Activated CD8-positive, alpha-beta memory T cell treated with anti-CD3 and anti-CD28 coated beads for 1 hour (primary cell): ENCODE measurements around the gene CALHM2.
"Not testable (repeated sequence)": the region's sequence is repeated elsewhere in the genome, so short reads cannot be mapped to it uniquely, and the experiment has no call there.

Experiments
- DNase-seq, 2 donors: peaks; one replicate each; pipeline ENCODE4 v3.0.0-alpha.2; 2020; ENCODE audit warnings: low read depth in 1 of 2; ENCODE audit errors: extremely low read depth in 1 of 2

CALHM2 gene

GRCh38 chr10:103451831-103452505, at the start of gene CALHM2:
CALHM2 (minus strand) TSS chr10:103452370; CDS start chr10:103449941, 2,429 bp downstream.
- DNase-seq, result peak in 1 of 2 donors; percentile 49

- DNase-seq, result no peak
These were observed 49.0 kb upstream of the CALHM2 start for GRCh38 chr10:103501186-103501585.

- no peak for DNase-seq
These were observed 48.3 kb upstream of the CALHM2 start for GRCh38 chr10:103500481-103500880.

- DNase-seq, result no peak
These were observed 47.7 kb upstream of the CALHM2 start for GRCh38 chr10:103499881-103500280.

- DNase-seq, result no peak
These were observed 46.9 kb upstream of the CALHM2 start for GRCh38 chr10:103498936-103499638.

- DNase-seq, result no peak
These were observed 45.2 kb upstream of the CALHM2 start for GRCh38 chr10:103497161-103497915.

GRCh38 chr10:103495321-103495720, 43.2 kb upstream of the CALHM2 start:
- DNase-seq, result no peak

GRCh38 chr10:103493916-103494877, 42.0 kb upstream of the CALHM2 start:
- peak in 1 of 2 donors; percentile 16 for DNase-seq

- no peak for DNase-seq
These were observed 41.3 kb upstream of the CALHM2 start, which contains the start of gene NEURL1 for GRCh38 chr10:103493362-103493915. NEURL1 (plus strand) TSS chr10:103493705; CDS start chr10:103494388, 683 bp downstream.

- DNase-seq, result no peak
These were observed 40.6 kb upstream of the CALHM2 start for GRCh38 chr10:103492655-103493261.

- no peak for DNase-seq
These were observed 39.7 kb upstream of the CALHM2 start for GRCh38 chr10:103491729-103492364.

GRCh38 chr10:103490986-103491314, 38.8 kb upstream of the CALHM2 start:
- no peak for DNase-seq

- no peak for DNase-seq
These were observed 35.2 kb upstream of the CALHM2 start for GRCh38 chr10:103487410-103487708.

GRCh38 chr10:103486635-103487409, 34.7 kb upstream of the CALHM2 start:
- DNase-seq, result not testable (repeated sequence)

- peak in 1 of 2 donors; percentile 7 for DNase-seq
These were observed 29.9 kb upstream of the CALHM2 start for GRCh38 chr10:103481974-103482531.

- DNase-seq, result no peak
These were observed 28.4 kb upstream of the CALHM2 start for GRCh38 chr10:103480521-103480920.

- DNase-seq, result no peak
These were observed 27.0 kb upstream of the CALHM2 start, which contains the start of gene CALHM3 for GRCh38 chr10:103479135-103479534. CALHM3 (minus strand) TSS chr10:103479240; CDS start chr10:103479032, 208 bp downstream.

GRCh38 chr10:103478671-103479070, 26.5 kb upstream of the CALHM2 start:
- no peak for DNase-seq
